Colonic mucosa (tissue), 4 donors: ENCODE results near the gene FMN1. TPM values are rescaled to one million over a fixed set of nuclear protein-coding genes. Genes with fewer than 3 reads are reported as not detected.

Experiments
- DNase-seq: peaks from one replicate; pipeline ENCODE4 v3.0.0-alpha.2; 2020
- H3K27ac ChIP-seq: fragments of 200-600 bp; one replicate; pipeline ENCODE4 v1.8.0; 2021
- H3K27me3 ChIP-seq: fragments of 200-600 bp; one replicate; pipeline ENCODE4 v1.8.0; 2021
- H3K36me3 ChIP-seq: fragments of 200-600 bp; one replicate; pipeline ENCODE4 v1.8.0; 2021
- H3K4me1 ChIP-seq: fragments of 200-600 bp; one replicate; pipeline ENCODE4 v1.8.0; 2021; ENCODE audit warnings: mild to moderate bottlenecking
- H3K4me3 ChIP-seq: fragments of 200-600 bp; one replicate; pipeline ENCODE4 v1.8.0; 2021
- H3K9ac ChIP-seq, 2 donors: one replicate each; pipeline ENCODE4 v1.7.0; 2013; ENCODE audit warnings: control low read depth in 2 of 2, low read depth in 2 of 2, low read length in 2 of 2
- H3K9me3 ChIP-seq: fragments of 200-600 bp; one replicate; pipeline ENCODE4 v1.8.0; 2021
- intact Hi-C: fragments of 100-400 bp; cut with DNase I; formaldehyde crosslinking; loops from one replicate; pipeline ENCODE4 v1.14.1; 2022
- total RNA-seq, 2 donors: library from RNA; stranded (reverse); fragmentation: NEBNext Ultra II Directional in 1 of 2; extraction: Animal tissue kit (Norgen Biotek cat#: 25700) in 1 of 2; gene quantifications; one replicate each; pipeline ENCODE4 v1.2.1, GENCODE V29; 2021
- TF ChIP-seq, protein P1 (sequence below): fragments of 200-600 bp; IDR thresholded peaks from one replicate; pipeline ENCODE4 v1.8.0; 2022; ENCODE audit warnings: antibody characterized with exemption, mild to moderate bottlenecking
- donor health status: healthy.
- donor health status: DM: no; HTN: no; CAD: no.
- donor health status: DM: no; HTN: no; CAD: no.

The FMN1 gene
- total RNA-seq, 2 donors from 2014 or later: 23.5 to 32.0 TPM

GRCh38 chr15:32909431-32909830 lies 285.1 kb downstream of the FMN1 start:
- no peak overlapping the region for H3K4me3 ChIP-seq
- no peaks in the 10 kb centered on the region for H3K36me3 ChIP-seq
- no peaks in the 10 kb centered on the region for H3K27me3 ChIP-seq
- TF ChIP-seq, protein P1, sequence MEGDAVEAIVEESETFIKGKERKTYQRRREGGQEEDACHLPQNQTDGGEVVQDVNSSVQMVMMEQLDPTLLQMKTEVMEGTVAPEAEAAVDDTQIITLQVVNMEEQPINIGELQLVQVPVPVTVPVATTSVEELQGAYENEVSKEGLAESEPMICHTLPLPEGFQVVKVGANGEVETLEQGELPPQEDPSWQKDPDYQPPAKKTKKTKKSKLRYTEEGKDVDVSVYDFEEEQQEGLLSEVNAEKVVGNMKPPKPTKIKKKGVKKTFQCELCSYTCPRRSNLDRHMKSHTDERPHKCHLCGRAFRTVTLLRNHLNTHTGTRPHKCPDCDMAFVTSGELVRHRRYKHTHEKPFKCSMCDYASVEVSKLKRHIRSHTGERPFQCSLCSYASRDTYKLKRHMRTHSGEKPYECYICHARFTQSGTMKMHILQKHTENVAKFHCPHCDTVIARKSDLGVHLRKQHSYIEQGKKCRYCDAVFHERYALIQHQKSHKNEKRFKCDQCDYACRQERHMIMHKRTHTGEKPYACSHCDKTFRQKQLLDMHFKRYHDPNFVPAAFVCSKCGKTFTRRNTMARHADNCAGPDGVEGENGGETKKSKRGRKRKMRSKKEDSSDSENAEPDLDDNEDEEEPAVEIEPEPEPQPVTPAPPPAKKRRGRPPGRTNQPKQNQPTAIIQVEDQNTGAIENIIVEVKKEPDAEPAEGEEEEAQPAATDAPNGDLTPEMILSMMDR: no peak
- H3K27ac ChIP-seq: no peak overlapping the region
- H3K9me3 ChIP-seq: no peaks in the 10 kb centered on the region
- no peak overlapping the region for H3K9ac ChIP-seq
- no peaks in the 10 kb centered on the region for H3K4me1 ChIP-seq
- intact Hi-C loops: no loop called here
- no peak for DNase-seq

GRCh38 chr15:32908872-32909271 lies 285.6 kb downstream of the FMN1 start:
- no peak for DNase-seq
- no peak overlapping the region for H3K4me3 ChIP-seq
- intact Hi-C loops: no loop called here

DNA sequence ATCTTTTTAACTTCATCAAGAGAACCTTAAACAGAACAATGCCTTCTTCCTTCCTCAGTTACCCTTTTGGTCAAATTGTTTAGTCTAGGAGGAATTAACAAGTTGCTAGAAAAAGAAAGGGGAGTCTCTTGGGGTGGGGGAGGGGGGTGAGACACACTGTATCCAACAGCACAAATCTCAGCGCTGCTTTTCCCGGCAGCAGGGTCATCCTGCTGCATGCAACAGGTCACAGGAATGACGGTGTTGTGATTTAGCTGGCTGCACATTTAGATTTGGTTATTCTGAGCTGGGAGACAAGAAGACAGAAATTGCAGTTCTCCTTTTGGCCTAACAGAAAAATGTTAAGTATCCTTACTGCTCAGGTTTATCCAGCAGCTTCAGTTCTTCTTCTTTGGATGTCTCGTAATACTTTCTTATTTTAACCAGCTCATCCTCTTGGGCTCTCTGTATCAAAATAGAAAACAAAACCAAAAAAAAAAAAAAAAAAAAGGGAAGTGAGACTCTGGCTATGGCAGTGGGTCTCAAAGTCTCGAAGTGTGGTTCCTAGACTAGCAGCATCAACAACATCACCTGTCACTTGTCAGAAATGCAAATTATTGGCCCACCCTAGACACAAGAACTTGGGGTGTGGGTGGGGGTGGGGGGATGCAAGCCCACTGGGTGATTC lies 286.2 kb downstream of the FMN1 start:
- no peak overlapping the region for H3K9ac ChIP-seq
- H3K9me3 ChIP-seq: no peaks in the 10 kb centered on the region
- intact Hi-C loops: no loop called here
- no peaks in the 10 kb centered on the region for H3K27me3 ChIP-seq
- H3K4me1 ChIP-seq: no peaks in the 10 kb centered on the region
- DNase-seq: no peak
- no peak overlapping the region for H3K27ac ChIP-seq
- H3K4me3 ChIP-seq: no peak overlapping the region
- no peaks in the 10 kb centered on the region for H3K36me3 ChIP-seq
- TF ChIP-seq, protein P1: no peak

More at GRCh38 chr15:32908872-32909271, 285.6 kb downstream of the FMN1 start:
- no peaks in the 10 kb centered on the region for H3K9me3 ChIP-seq
- H3K36me3 ChIP-seq: no peaks in the 10 kb centered on the region
- TF ChIP-seq, protein P1: no peak
- H3K4me1 ChIP-seq: no peaks in the 10 kb centered on the region
- no peak overlapping the region for H3K27ac ChIP-seq
- H3K27me3 ChIP-seq: no peaks in the 10 kb centered on the region
- no peak overlapping the region for H3K9ac ChIP-seq

- Histone ChIP-seq H3K36me3 (no peaks in the 10 kb centered on the region), H3K9me3 (no peaks in the 10 kb centered on the region), H3K27me3 (no peaks in the 10 kb centered on the region), H3K4me1 (no peaks in the 10 kb centered on the region), H3K4me3 (no peak overlapping the region), H3K27ac (no peak overlapping the region), H3K9ac (no peak overlapping the region)
- intact Hi-C loops: no loop called here
- TF ChIP-seq, protein P1: no peak
- no peak for DNase-seq
Observed at GRCh38 chr15:32905481-32905880, 289.0 kb downstream of the FMN1 start.

- Histone ChIP-seq H3K27me3 (no peaks in the 10 kb centered on the region), H3K9ac (no peak overlapping the region), H3K4me3 (no peak overlapping the region), H3K27ac (no peak overlapping the region), H3K9me3 (no peaks in the 10 kb centered on the region), H3K4me1 (no peaks in the 10 kb centered on the region), H3K36me3 (no peaks in the 10 kb centered on the region)
- intact Hi-C loops: no loop called here
- TF ChIP-seq, protein P1: no peak
- no peak for DNase-seq
Observed at GRCh38 chr15:32904448-32904847, 290.1 kb downstream of the FMN1 start.
